Stimulated activated CD4-positive, alpha-beta T cell treated with anti-CD3 and anti-CD28 coated beads, Interleukin-12 subunit alpha, Interleukin-12 subunit beta, amount 100 ng/mL, for 4 hours (primary cell): ENCODE results near the gene NEAT1.

Experiments
- DNase-seq: peaks from one replicate; pipeline ENCODE4 v3.0.0-alpha.2; 2020

NEAT1 gene

GRCh38 chr11:65390099-65390941, 32.3 kb upstream of the NEAT1 start:
- no peak for DNase-seq

GRCh38 chr11:65390996-65391395, 31.6 kb upstream of the NEAT1 start:
- DNase-seq, result no peak

- DNase-seq, result no peak
Measured at GRCh38 chr11:65392186-65392829, 30.3 kb upstream of the NEAT1 start.

GRCh38 chr11:65392899-65393298, 29.7 kb upstream of the NEAT1 start:
- no peak for DNase-seq

- DNase-seq, result no peak
Measured at GRCh38 chr11:65393513-65394079, 29.0 kb upstream of the NEAT1 start.

- no peak for DNase-seq
Measured at GRCh38 chr11:65394125-65394536, 28.5 kb upstream of the NEAT1 start.

- DNase-seq, result no peak
Measured at GRCh38 chr11:65395961-65396530, 26.6 kb upstream of the NEAT1 start.

GRCh38 chr11:65396769-65397745, 25.5 kb upstream of the NEAT1 start:
- DNase-seq, result no peak

- DNase-seq, result no peak
Measured at GRCh38 chr11:65398362-65398910, 24.2 kb upstream of the NEAT1 start.

GRCh38 chr11:65399249-65399648, 23.3 kb upstream of the NEAT1 start:
- no peak for DNase-seq

GRCh38 chr11:65399845-65400244, 22.8 kb upstream of the NEAT1 start:
- DNase-seq, result no peak

GRCh38 chr11:65400307-65401072, 22.1 kb upstream of the NEAT1 start:
- no peak for DNase-seq

GRCh38 chr11:65401073-65401802, 21.4 kb upstream of the NEAT1 start:
- DNase-seq, result no peak

- DNase-seq, result no peak
Measured at GRCh38 chr11:65401803-65402248, 20.8 kb upstream of the NEAT1 start.

GRCh38 chr11:65402790-65403189, 19.8 kb upstream of the NEAT1 start:
- no peak for DNase-seq

GRCh38 chr11:65403607-65404121, 18.9 kb upstream of the NEAT1 start:
- no peak for DNase-seq

GRCh38 chr11:65404210-65404609, 18.4 kb upstream of the NEAT1 start:
- DNase-seq, result no peak

GRCh38 chr11:65404638-65405339, 17.8 kb upstream of the NEAT1 start:
- no peak for DNase-seq

- no peak for DNase-seq
Measured at GRCh38 chr11:65410936-65411680, 11.5 kb upstream of the NEAT1 start.
